ENCODE results near the gene NFIC.
"Not testable (repeated sequence)": the region's sequence is repeated elsewhere in the genome, so short reads cannot be mapped to it uniquely, and the experiment has no call there.

Gene NFIC

GRCh38 chr19:3496392-3497273 lies 130.2 kb downstream of the NFIC start:
- no peak for DNase-seq

- no peak for DNase-seq
These were observed 131.6 kb downstream of the NFIC start for GRCh38 chr19:3497757-3498520.

GRCh38 chr19:3499738-3500428 lies 133.5 kb downstream of the NFIC start:
- DNase-seq, result no peak

- DNase-seq, result peak; percentile 96 to 98
These were observed 134.2 kb downstream of the NFIC start, which contains the start of gene DOHH for GRCh38 chr19:3500429-3501101. Gene DOHH (minus strand): TSS chr19:3500674. CDS start chr19:3496814, 3,860 bp downstream.

GRCh38 chr19:3501780-3502179 lies 135.4 kb downstream of the NFIC start:
- no peak for DNase-seq

GRCh38 chr19:3503036-3503572 lies 136.7 kb downstream of the NFIC start:
- DNase-seq, result no peak

GRCh38 chr19:3504735-3505134 lies 138.4 kb downstream of the NFIC start:
- DNase-seq, result no peak

- peak; percentile 97 to 99 for DNase-seq
These were observed 139.4 kb downstream of the NFIC start, which contains the start of gene FZR1 for GRCh38 chr19:3505598-3506383. Gene FZR1 (plus strand): TSS chr19:3506311. CDS start chr19:3522990, 16,679 bp downstream.

- DNase-seq, result no peak
These were observed 140.3 kb downstream of the NFIC start for GRCh38 chr19:3506384-3507340.

- DNase-seq, result no peak
These were observed 141.2 kb downstream of the NFIC start for GRCh38 chr19:3507371-3508120.

GRCh38 chr19:3508121-3508661 lies 141.8 kb downstream of the NFIC start:
- DNase-seq, result not testable (repeated sequence)

- no peak for DNase-seq
These were observed 142.6 kb downstream of the NFIC start for GRCh38 chr19:3508771-3509535.

GRCh38 chr19:3509566-3509989 lies 143.2 kb downstream of the NFIC start:
- DNase-seq, result no peak

GRCh38 chr19:3510727-3511126 lies 144.3 kb downstream of the NFIC start:
- no peak for DNase-seq

GRCh38 chr19:3511506-3512251 lies 145.3 kb downstream of the NFIC start:
- DNase-seq, result no peak

GRCh38 chr19:3512562-3513228 lies 146.3 kb downstream of the NFIC start:
- DNase-seq, result no peak
